ENCODE measurements around the gene ABHD15.
A peak's percentile ranks its signal among the peaks of the same experiment; 100 is the strongest.
"Not testable (repeated sequence)": the region's sequence is repeated elsewhere in the genome, so short reads cannot be mapped to it uniquely, and the experiment has no call there.

The ABHD15 gene

GRCh38 chr17:29568331-29569244, 1.8 kb upstream of the ABHD15 start, which contains the start of gene TP53I13:
Gene TP53I13 (plus strand): TSS chr17:29568701. CDS start chr17:29568759, 58 bp downstream.
- DNase-seq = peak; percentile 93 to 94

- peak; percentile 71 to 73 for DNase-seq
Observed at GRCh38 chr17:29567554-29568330, 905 bp upstream of the ABHD15 start.

- DNase-seq = no peak
Observed at GRCh38 chr17:29567304-29567553, 392 bp upstream of the ABHD15 start.

GRCh38 chr17:29565643-29566472, 979 bp downstream of the ABHD15 start:
- peak; percentile 47 to 63 for DNase-seq

GRCh38 chr17:29563816-29564215, 3.0 kb downstream of the ABHD15 start:
- DNase-seq = no peak

- no peak for DNase-seq
Observed at GRCh38 chr17:29562615-29563014, 4.2 kb downstream of the ABHD15 start.

- DNase-seq = no peak
Observed at GRCh38 chr17:29561554-29562517, 5.0 kb downstream of the ABHD15 start.

GRCh38 chr17:29560316-29560715, 6.5 kb downstream of the ABHD15 start:
- no peak for DNase-seq

GRCh38 chr17:29559640-29560039, 7.2 kb downstream of the ABHD15 start:
- no peak for DNase-seq

GRCh38 chr17:29558139-29558538, 8.7 kb downstream of the ABHD15 start:
- not testable (repeated sequence) for DNase-seq

GRCh38 chr17:29557739-29558116, 9.1 kb downstream of the ABHD15 start:
- no peak for DNase-seq

- DNase-seq = no peak
Observed at GRCh38 chr17:29557085-29557738, 9.6 kb downstream of the ABHD15 start.

- DNase-seq = no peak
Observed at GRCh38 chr17:29555840-29556239, 11.0 kb downstream of the ABHD15 start.

- no peak for DNase-seq
Observed at GRCh38 chr17:29549177-29549923, 17.5 kb downstream of the ABHD15 start.

GRCh38 chr17:29546830-29547229, 20.0 kb downstream of the ABHD15 start:
- no peak for DNase-seq

GRCh38 chr17:29546085-29546484, 20.8 kb downstream of the ABHD15 start:
- no peak for DNase-seq

GRCh38 chr17:29544066-29544465, 22.8 kb downstream of the ABHD15 start:
- no peak for DNase-seq

GRCh38 chr17:29533976-29534375, 32.9 kb downstream of the ABHD15 start:
- DNase-seq = no peak

- no peak for DNase-seq
Observed at GRCh38 chr17:29526322-29526721, 40.5 kb downstream of the ABHD15 start.

- DNase-seq = no peak
Observed at GRCh38 chr17:29524692-29525091, 42.1 kb downstream of the ABHD15 start.

- DNase-seq = no peak
Observed at GRCh38 chr17:29518359-29518758, 48.5 kb downstream of the ABHD15 start.

Measured in activated CD4-positive, alpha-beta T cell treated with anti-CD3 and anti-CD28 coated beads for 4 hours (primary cell).